NCI-H526 treated with DMSO at 0.1 percent for 48 hours (cell line): ENCODE results near the gene GNA14.
"Not testable (repeated sequence)": the region's sequence is repeated elsewhere in the genome, so short reads cannot be mapped to it uniquely, and the experiment has no call there.

Source experiments
- DNase-seq: peaks from one replicate; lab custom pipeline; 2025; lab: John Stamatoyannopoulos, UW

The GNA14 gene

DNA sequence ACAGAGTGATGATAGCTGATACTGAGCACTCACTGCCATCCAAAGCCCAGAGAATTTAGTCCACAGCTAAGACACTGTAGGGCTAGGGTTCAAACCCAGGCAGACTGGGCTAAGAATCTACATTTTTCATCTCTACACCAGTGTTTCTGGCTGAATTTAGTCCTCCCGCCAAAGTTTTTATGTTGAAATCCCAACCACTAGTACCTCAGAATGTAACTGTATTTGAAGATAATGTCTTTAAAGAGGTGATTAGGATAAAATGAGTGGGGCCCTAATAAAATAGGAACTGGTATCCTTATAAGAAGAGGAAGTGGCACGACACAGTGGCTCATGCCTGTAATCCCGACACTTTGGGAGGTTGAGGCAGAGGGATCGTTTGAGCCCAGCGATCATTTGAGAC, 4.3 kb downstream of the GNA14 start:
- DNase-seq = no peak

DNA sequence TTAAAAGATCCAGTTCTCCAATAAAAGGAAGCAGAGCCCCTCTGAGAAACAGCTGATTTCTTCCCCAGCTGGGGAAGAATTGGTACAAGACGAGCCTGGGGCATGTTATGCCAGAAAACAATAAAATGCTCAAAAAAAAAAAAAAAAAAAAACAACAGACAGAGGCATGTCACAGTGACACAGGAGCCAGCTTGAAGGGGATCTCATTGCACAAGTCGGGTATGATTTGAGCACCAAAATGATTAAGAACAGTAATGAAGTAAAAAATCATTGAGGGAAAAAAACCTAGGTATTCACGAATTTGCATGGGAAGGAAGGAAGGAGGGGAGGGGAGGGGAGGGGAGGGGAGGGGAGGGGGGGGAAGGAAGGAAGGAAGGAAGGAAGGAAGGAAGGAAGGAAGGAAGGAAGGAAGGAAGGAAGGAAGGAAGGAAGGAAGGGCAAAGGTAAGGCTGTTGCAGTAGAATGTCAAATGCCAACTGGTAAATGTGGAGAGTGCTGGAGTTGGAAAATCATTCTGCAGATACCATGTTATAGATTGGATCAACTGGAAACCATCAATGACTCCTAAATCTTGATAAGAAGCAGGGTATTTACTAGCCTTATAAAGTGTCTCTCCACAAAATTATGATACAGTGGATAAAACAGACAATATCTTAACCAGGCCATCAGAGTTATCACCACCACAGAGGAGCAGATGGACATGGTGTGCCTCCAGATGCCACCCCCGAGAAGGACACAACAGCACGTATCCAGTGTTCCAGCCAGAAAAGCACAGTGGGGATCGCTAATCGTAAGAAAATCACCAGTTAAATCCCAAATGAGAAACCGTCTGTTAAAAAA, 7.2 kb downstream of the GNA14 start:
- DNase-seq = no peak

DNA sequence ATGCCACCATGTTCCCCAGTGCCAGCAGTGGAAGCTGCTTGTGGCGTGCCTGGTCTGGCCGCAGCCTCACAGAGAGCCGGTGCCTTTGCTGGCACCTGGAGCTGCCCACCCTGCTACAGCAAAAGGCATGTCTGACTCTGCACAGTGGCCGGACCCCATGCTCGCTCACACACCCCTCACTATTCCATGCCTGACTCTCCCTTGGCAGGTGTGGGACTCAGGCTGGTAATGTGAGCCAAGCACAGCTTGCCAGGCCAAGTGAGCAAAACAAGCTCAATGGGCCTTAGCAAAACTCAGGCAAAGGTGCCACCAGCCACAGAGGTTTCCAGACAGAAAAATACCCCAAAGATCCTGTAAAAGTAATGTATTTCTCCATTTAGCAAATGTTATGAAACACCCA, 15.5 kb downstream of the GNA14 start:
- no peak for DNase-seq

DNA sequence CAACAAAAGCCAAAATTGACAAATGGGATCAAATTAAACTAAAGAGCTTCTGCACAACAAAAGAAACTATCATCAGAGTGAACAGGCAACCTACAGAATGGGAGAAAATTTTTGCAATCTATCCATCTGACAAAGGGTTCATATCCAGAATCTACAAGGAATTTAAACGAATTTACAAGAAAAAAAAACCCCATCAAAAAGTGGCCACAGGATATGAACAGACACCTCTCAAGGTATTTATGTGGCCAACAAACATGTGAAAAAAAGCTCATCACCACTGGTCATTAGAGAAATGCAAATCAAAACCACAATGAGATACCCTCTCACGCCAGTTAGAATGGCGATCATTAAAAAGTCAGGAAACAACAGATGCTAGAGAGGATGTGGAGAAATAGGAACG, 19.3 kb downstream of the GNA14 start:
- not testable (repeated sequence) for DNase-seq

DNA sequence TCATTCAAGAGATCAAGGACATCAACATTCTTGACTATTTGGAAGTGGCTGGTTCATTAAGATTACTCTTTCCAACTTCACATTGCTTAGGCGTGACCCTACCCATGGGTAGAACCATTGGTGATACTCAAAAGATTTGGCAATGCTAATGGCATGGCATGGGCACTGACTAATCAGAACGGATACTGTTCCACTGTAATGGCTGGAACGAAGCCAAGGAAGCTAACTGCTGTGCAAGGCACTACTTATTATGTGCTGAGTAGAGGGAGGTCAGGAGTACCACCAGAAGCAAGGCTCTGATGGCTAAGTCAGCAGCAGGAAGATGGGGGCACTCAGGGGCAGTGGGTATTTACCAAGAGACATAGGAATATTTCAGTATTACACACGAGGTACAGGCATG, 31.9 kb downstream of the GNA14 start:
- DNase-seq = no peak

DNA sequence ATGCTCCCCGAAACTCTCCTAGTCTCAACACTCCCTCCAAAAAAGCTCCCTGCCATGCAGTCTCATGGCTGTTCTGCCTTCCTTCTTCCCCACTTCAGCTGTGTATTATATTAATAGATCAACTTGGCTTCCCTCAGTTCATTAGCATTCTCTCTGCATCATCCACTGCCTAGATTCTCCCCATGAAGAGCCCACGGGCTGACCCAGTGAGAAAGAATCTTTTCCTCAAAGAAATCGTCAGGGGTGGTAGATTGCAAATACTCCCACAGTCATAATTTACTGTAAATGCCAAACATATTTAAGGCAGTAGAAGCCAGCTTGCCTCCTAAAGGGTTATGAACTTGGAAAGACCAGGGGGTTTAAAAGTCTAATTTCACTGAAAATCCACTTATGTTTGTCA, 33.5 kb downstream of the GNA14 start:
- DNase-seq = no peak

DNA sequence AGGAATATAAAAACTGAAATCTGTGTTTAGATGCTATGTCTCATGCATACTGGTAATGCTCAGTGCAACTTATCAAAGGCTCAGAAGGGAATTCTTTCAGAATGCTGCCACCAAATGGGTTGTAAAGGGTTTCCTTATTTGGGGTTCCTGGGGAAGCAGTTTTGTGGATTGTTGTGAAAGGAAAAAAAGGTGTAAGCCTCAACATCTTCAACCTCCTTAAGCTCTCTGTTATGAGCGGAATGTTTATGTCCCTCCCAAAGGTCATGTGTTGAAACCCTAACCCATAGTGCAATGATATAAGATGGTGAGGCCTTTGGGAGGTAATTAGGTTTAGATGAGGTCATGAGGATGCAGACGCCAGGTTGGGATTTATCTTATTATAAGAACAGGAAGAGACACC, 41.6 kb downstream of the GNA14 start:
- DNase-seq = no peak

DNA sequence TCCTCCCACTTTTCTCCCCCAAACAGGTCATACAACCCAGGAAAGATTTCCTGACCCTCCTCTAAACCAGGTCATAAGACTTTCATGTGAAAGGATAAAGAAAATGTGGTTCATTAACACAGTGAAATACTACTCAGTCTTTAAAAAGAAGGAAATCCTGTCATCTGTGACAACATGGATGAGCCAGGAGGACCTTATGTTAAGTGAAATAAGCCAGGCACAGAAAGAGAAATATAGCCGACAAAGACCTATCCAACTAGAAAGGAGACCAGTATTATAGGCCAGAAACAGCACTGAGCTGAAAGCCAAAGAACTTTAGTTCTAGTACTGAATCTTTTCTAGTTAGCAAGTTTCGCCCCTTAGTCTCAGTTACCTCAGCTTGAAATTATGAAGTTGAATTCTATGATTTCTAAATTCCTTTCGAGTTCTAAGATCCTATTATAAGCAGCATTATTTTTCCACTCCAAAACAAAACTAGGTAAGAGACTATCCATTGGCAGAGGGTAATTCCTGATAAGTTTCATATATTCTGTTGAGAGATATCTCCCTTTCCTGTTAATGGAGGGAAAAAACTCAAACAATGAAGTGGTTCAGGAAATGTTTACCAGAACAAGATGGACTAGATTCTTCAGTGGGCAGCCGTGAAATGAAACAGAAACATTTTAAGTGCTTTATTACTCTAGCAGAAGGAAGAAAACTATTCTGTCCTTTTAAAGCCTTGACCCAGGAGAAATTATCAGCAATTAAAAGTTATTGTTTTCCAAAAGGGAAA, 42.5 kb downstream of the GNA14 start:
- DNase-seq = no peak

DNA sequence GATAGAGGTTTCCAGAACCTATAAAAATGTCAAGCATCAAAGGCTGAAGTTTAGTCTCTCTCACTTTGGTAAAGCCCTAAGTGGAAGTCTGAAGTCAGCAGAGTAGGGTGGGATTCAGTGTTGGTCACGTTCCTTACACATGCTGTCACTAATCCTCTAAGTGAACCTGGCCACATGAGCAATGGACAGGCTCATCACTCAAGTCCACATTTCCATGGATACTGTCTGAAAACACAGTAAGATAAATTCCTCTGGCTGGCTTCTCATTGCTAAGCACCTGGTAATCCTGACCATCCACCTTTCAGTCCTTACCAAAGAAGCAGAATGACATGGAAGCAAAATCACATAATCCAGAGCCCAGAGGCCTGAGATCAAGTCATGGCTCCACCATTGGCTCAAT, 43.8 kb downstream of the GNA14 start:
- DNase-seq = no peak

DNA sequence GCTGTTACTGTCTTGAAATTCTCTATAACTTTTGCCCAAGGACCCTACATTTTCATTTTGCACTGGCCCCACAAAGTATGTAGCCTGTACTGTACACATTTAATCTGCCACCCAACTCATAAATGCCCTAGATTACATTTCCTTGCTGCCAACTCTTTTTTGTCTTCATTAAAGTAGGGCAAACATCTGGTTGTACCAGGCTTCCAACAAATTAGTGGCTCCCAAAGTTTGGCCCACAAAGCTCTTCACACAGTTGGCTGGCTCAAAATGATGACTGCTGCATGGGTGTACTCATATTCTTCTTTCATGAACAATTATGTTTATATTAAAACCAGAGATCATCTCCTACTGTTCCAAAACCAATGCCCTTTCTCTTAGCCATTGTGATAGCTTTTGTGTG, 45.3 kb downstream of the GNA14 start:
- no peak for DNase-seq

DNA sequence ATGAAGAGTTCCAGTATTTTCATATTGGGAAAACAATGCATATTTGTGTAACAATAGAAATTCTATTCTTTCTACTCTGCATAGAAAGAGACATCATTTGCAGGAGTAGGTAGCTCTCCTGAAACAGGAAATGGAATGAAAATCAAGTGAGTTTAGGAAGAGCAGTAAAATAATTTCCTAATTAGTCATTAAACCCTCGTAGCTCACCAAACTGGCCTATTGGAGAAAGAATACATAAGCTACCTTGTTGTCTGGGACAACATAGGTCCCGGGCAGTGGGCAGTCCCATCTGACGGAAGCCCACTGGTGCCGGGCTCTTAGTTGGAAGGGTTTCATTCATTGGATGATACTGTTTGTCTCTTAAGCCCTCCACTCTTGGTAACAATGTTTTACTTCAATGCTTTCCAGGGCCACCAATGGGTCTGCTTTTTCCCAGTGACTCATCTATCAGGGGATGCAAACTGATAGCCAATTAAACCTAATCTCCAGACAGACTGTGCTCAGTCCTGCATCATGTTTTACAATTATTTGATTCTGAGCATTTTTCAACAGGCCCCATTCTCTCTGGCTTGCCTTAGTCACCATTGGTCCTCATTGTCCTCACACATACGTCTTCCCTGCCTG, 46.5 kb downstream of the GNA14 start:
- no peak for DNase-seq

DNA sequence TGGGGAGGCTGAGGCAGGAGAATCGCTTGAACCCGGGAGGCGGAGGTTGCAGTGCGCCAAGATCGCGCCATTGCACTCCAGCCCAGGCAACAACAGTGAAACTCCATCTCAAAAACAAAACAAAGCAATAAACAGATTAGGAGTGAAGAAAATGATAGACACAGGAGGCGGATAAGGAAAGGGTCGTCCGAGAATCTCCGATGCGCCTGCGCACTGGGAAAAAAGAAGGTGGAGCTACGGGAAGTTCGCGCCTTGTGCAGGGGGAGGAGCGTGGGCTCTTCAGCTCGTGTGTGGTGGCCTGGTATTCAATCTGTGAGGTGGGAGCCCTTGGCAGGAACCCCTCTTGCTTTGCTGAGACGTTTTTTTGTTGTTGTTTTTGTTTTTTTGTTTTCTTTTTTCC, 47.3 kb downstream of the GNA14 start:
- no peak for DNase-seq

DNA sequence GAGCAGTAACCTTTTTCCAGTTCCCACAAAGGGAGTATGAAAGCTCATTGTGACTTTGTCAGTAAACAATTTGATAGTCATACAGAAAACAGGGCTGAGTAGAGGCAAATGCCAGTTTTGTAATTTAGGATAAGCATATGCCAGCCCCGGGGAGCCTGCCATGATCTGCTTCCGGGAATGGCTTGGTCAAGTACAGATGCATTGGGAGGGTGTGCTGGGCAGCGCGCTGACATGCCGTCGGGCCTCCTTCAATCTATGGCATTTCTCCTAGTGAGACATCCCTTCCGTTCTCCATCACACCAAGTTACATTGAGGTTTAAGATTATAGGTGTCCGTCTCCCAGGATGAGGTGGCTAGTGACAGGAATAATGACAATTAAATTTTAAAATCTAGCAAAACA, 48.6 kb downstream of the GNA14 start:
- DNase-seq = no peak

DNA sequence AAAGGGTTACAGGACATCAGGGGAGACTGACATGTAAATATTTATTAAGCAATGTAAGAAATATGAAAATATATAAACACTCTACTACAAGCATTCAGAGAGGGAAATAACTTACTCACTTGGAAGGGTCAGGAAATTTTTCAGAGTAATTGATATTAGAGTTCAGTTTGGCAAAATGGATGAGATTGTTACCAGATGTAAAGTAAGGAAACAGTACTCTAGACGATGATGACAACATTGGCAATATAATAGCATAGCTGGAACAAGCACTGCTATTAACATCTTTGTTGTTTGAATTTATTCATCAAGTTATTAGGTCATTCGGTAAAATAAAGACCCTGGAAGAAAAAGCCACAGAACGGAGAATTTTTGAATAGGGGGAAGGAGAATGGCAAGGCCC, 49.1 kb downstream of the GNA14 start:
- DNase-seq = no peak

DNA sequence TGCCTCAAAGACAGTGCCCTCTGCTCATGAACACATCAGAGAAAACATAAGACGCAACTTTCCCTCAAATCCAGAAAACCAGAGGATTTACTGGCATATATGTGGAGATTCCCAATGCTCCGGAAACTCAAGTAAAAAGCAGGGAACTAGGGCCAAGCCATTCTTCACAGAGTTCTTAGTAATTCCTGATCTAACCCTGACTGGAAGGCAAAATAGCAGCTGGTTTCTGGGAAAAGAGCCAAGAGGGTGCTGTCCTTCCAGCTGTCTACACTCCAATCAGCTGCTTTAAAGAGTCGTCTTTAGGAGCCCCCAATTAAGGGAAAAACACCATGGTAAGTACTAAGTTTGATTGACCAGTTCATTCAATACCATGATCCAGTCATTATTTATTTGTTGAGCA, 49.6 kb downstream of the GNA14 start:
- DNase-seq = no peak

DNA sequence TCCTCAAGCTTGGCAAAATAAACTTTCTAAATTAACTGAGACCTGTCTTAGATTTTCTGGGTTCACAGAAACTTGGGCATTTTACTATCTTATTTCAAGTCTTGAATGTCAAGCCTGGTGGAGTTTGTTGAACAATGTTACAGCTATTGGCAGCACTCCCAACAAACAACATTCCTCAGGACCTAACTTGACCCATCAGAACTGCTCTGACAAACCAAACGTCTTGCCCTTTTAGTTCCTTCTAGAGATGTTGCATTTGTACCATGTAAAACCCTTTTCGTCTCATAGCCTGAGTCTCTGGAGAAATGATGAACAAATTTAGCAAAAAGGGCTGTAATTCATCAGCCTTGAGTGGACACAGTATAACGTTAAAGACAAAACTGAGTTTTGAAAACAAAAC, 51.1 kb downstream of the GNA14 start:
- DNase-seq = no peak

DNA sequence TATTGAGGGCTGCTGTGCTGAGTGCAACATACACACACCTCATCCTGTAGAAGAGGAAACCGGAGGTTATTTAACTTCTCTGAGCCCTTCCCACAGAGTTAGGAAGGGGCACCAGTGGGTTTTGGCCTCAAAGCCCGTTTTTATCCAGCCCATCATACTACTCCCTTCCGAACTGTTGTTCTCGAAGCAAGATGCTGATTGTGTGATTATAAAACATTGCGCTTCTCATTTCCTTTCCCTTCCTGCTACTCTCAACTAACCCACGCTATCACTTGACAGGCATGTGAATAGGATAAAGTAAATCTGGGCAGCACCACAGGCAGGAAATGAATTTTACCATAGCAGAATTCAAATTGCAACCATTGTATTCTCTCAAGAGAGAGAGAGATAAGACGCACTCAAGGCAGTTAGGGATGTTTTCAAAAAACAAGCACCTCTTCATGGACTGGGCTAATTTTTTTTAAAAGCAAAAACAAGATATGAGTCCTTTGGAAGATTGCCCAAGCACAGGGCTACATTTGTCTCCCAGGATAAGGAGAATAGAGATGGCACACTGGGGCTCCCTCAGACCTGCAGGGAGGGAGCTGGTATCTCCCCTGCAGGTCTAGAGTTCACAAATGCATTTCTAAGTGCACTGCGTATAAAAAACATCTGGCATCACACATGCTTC, 52.6 kb downstream of the GNA14 start:
- no peak for DNase-seq

DNA sequence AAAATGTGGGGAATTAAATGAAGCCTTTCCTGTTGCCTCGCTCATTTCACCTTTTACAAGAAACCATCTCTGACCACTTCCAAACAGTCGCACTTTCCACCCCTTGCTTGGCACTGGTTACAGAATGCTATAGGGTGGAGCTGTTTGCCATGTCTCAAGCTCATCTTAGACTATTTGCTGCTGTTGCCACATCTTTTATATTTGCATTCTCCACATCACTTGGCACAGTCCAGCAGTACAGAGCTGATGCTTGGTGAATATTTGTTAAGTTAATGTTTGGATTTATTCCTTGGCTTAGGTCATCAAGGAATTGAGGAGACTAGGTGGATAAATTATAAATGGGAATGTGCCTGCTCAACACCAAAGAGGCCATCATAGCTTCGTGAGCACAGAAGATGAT, 53.2 kb downstream of the GNA14 start:
- DNase-seq = no peak

DNA sequence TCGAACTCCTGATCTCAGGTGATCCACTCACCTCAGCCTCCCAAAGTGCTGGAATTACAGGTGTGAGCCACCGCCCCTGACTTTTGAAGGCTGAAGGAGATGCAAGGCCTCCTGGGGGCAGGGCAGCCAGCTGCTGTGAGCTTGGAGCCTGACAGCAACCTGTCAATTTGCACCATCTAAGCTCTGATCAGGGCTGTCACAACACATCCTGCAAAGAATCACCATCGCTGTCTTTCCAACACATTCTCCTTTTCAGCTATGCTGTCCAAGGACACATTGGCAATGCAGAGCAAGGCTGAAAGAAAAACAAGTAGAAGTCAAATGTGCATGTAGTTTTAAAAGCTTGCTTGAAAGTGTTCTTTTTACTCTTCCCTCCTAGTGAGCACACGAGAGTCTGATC, 54.6 kb downstream of the GNA14 start:
- no peak for DNase-seq

DNA sequence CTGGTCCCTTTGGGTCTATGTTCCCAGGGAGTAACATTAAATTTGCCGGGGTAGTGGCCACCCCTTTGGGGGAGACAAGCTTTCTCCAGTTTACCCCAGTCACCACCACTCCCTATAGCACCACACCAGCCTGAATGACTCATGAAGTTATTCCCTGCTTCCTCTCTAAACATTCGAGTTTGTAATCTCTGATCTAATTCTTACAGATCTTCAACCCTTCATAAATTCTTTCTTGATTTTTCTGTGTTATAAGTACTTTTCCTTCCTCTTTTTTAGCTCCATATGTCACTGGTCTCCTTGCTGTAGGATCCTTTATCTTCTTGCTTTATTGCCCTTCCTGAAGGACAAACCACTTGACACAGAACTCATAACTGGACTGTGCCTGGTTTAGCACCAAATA, 55.6 kb downstream of the GNA14 start:
- no peak for DNase-seq

DNA sequence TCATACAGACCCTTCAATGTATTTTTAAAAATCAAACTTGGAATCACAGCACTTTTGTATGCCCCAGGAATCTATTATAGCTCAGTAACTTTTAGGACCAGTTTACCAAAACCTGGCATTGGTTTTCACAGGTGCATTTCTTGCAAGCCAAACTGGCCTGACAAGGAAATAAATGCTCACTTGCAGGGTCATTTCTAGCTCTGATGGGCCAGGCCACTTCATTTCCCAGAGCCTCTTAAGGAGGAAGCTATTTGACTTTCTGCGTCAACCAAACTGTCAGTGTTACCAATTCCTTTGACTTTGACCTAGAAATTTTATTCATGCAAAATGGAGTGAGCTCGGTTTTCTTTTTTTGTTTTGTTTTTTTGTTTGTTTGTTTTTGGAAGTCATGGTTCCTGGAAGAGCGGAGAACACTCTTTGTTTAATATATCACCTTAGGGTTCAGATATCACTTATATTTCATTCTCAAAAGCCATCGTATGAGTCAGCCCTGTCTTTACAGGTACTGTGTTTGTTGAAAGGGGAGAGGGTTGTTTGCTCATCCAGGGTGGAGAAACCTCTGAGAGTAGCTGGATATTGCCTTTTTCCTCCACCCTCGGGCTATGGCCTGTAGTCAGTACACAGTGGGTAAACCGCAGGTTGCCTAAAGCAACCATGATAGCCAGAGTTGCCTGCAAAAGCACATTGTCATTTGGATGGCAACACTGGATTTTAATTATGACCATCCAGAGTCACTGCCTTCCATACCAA, 58.9 kb downstream of the GNA14 start:
- DNase-seq = no peak
